GM23338 (cell line): ENCODE results near the gene NEMP2. TPM values are rescaled to one million over a fixed set of nuclear protein-coding genes. Genes with fewer than 3 reads are reported as not detected.

ENCODE experiments used
- ATAC-seq: fragments of 200-7000 bp; cut with Tn5 transposase; 3 replicates; pipeline ENCODE4 v1.9.1; 2020
- DNase-seq: peaks from one replicate; pipeline ENCODE4 v3.0.0-alpha.2; 2015; ENCODE audit warnings: low spot score
- H2AFZ ChIP-seq: fragments of 200-600 bp; sonication (generic); 2 replicates; pipeline ENCODE4 v1.8.0; 2016; ENCODE audit warnings: antibody characterized with exemption, mild to moderate bottlenecking, moderate library complexity
- H3F3A ChIP-seq: fragments of 200-600 bp; sonication (generic); replicated peaks from 2 replicates; pipeline ENCODE4 v1.8.0; 2017; ENCODE audit warnings: antibody characterized with exemption, mixed run types, low read depth
- H3K27ac ChIP-seq: fragments of 200-600 bp; sonication (generic); 2 replicates; pipeline ENCODE4 v1.6.1; 2016; ENCODE audit warnings: low read depth
- H3K27me3 ChIP-seq: fragments of 200-600 bp; sonication (generic); 2 replicates; pipeline ENCODE4 v1.8.0; 2016; ENCODE audit warnings: mild to moderate bottlenecking, mixed run types, moderate library complexity; ENCODE audit not compliant: insufficient read depth
- H3K36me3 ChIP-seq: fragments of 200-600 bp; sonication (generic); 2 replicates; pipeline ENCODE4 v1.8.0; 2016; ENCODE audit warnings: mild to moderate bottlenecking; ENCODE audit not compliant: insufficient read depth
- H3K4me1 ChIP-seq: fragments of 200-600 bp; sonication (generic); 2 replicates; pipeline ENCODE4 v1.8.0; 2016; ENCODE audit warnings: mild to moderate bottlenecking, moderate library complexity; ENCODE audit not compliant: insufficient read depth
- H3K4me2 ChIP-seq: fragments of 200-600 bp; sonication (generic); 2 replicates; pipeline ENCODE4 v1.7.1; 2017; ENCODE audit warnings: mixed run types
- H3K4me3 ChIP-seq: fragments of 200-600 bp; sonication (generic); 2 replicates; pipeline ENCODE4 v1.6.1; 2016; ENCODE audit warnings: mixed run types
- H3K79me2 ChIP-seq: fragments of 200-600 bp; sonication (generic); replicated peaks from 2 replicates; pipeline ENCODE4 v1.8.0; 2017; ENCODE audit warnings: mild to moderate bottlenecking; ENCODE audit not compliant: insufficient read depth
- H3K9me2 ChIP-seq: fragments of 200-600 bp; sonication (generic); 2 replicates; pipeline ENCODE4 v1.8.0; 2017; ENCODE audit not compliant: insufficient read depth
- H4K20me1 ChIP-seq: fragments of 200-600 bp; sonication (generic); replicated peaks from 2 replicates; pipeline ENCODE4 v1.8.0; 2017; ENCODE audit warnings: mild to moderate bottlenecking; ENCODE audit not compliant: insufficient read depth
- H3K27ac Mint-ChIP-seq: 2 replicates; pipeline ENCODE4 v1.8.0; 2020; ENCODE audit warnings: inconsistent platforms, mild to moderate bottlenecking, moderate library complexity, mixed read lengths
- H3K27me3 Mint-ChIP-seq: 3 replicates; pipeline ENCODE4 v1.8.0; 2022; ENCODE audit warnings: low read depth, mild to moderate bottlenecking, moderate library complexity, mixed read lengths, inconsistent platforms; ENCODE audit not compliant: insufficient read depth, poor library complexity
- H3K36me3 Mint-ChIP-seq: 3 replicates; pipeline ENCODE4 v1.8.0; 2021; ENCODE audit warnings: low read depth, mild to moderate bottlenecking, inconsistent platforms, moderate library complexity, mixed read lengths
- H3K4me1 Mint-ChIP-seq: 3 replicates; pipeline ENCODE4 v1.8.0; 2020; ENCODE audit warnings: mild to moderate bottlenecking, inconsistent platforms, mixed read lengths
- H3K4me3 Mint-ChIP-seq: 3 replicates; pipeline ENCODE4 v1.8.0; 2021; ENCODE audit warnings: moderate library complexity, mild to moderate bottlenecking, inconsistent platforms, mixed read lengths
- H3K9me3 Mint-ChIP-seq: 3 replicates; pipeline ENCODE4 v1.8.0; 2020; ENCODE audit warnings: moderate library complexity, mild to moderate bottlenecking, inconsistent platforms, mixed read lengths
- CREB1 ChIP-seq: fragments of 250-450 bp; sonication (Bioruptor Pico); IDR thresholded peaks from 2 replicates; pipeline ENCODE4 v1.5.0; 2020; ENCODE audit warnings: low read depth, mild to moderate bottlenecking, moderate library complexity
- ETS1 ChIP-seq: IDR thresholded peaks from 2 replicates; pipeline ENCODE4 v1.6.1; 2016; ENCODE audit warnings: antibody characterized with exemption
- EZH2 ChIP-seq: fragments of 200-600 bp; sonication (generic); IDR thresholded peaks from one replicate; pipeline ENCODE4 v1.8.0; 2017; ENCODE audit warnings: antibody characterized with exemption, mild to moderate bottlenecking, low read depth; ENCODE audit not compliant: unreplicated experiment
- JUNB ChIP-seq: IDR thresholded peaks from one replicate; pipeline ENCODE4 v1.6.1; 2016; ENCODE audit warnings: antibody characterized with exemption; ENCODE audit not compliant: unreplicated experiment
- NANOG ChIP-seq: IDR thresholded peaks from 2 replicates; pipeline ENCODE4 v1.6.1; 2016; ENCODE audit warnings: antibody characterized with exemption, borderline replicate concordance
- ZNF331 ChIP-seq: fragments of 250-450 bp; sonication (Bioruptor Pico); IDR thresholded peaks from 2 replicates; pipeline ENCODE4 v1.5.0; 2020; ENCODE audit warnings: low read depth, mild to moderate bottlenecking, moderate library complexity
- ZNF462 ChIP-seq: fragments of 250-450 bp; sonication (Bioruptor Pico); IDR thresholded peaks from 2 replicates; pipeline ENCODE4 v1.5.0; 2020; ENCODE audit warnings: mild to moderate bottlenecking, moderate library complexity
- polyA plus RNA-seq: library from polyadenylated mRNA; unstranded; fragments of >200 nt; fragmentation: Nextera tagmentation; extraction: Ambion mirVana; gene quantifications from 2 replicates; pipeline ENCODE4 v1.2.1, GENCODE V29; 2016
- total RNA-seq: library from RNA; depleted of rRNA; stranded (reverse); fragments of >200 nt; shearing (Covaris generic); gene quantifications from 2 replicates; pipeline ENCODE4 v1.2.3, GENCODE V29; 2014

Gene NEMP2
- total and polyA plus RNA-seq, 2 experiments from 2014 or later, result 1.2 to 4.0 TPM

- Histone ChIP-seq H4K20me1 (no peaks in the 10 kb centered on the region), H3K36me3 (no peaks in the 10 kb centered on the region), H3K9me2 (no peaks in the 10 kb centered on the region), H3K4me2 (no peak overlapping the region), H2AFZ (no peak overlapping the region), H3K4me1 (peaks cover 5% of the 10 kb centered on the region; the same call in 1 of the 2 replicates), H3K79me2 (no peaks in the 10 kb centered on the region), H3K27me3 (no peaks in the 10 kb centered on the region), H3F3A (no peaks in the 10 kb centered on the region), H3K27ac (no peak overlapping the region), H3K4me3 (no peak overlapping the region)
- Mint-ChIP-seq H3K27ac (no peak overlapping the region), H3K4me1 (peaks cover 26% of the 10 kb centered on the region), H3K4me3 (no peak overlapping the region), H3K27me3 (peaks cover 2% of the 10 kb centered on the region), H3K9me3 (no peaks in the 10 kb centered on the region), H3K36me3 (no peaks in the 10 kb centered on the region; the same call in 1 of the 3 replicates)
- TF ChIP-seq ZNF462 (CRISPR knock-in tag) (no peak), EZH2 (no peak), CREB1 (CRISPR knock-in tag) (no peak), ETS1 (no peak), NANOG (no peak), ZNF331 (no peak), JUNB (no peak)
- DNase-seq, result no peak
- ATAC-seq, result no peak
Observed at GRCh38 chr2:190527214-190527613, 7.3 kb downstream of the NEMP2 start.
